ENCODE data around the gene VAT1L.

Gene VAT1L

DNA sequence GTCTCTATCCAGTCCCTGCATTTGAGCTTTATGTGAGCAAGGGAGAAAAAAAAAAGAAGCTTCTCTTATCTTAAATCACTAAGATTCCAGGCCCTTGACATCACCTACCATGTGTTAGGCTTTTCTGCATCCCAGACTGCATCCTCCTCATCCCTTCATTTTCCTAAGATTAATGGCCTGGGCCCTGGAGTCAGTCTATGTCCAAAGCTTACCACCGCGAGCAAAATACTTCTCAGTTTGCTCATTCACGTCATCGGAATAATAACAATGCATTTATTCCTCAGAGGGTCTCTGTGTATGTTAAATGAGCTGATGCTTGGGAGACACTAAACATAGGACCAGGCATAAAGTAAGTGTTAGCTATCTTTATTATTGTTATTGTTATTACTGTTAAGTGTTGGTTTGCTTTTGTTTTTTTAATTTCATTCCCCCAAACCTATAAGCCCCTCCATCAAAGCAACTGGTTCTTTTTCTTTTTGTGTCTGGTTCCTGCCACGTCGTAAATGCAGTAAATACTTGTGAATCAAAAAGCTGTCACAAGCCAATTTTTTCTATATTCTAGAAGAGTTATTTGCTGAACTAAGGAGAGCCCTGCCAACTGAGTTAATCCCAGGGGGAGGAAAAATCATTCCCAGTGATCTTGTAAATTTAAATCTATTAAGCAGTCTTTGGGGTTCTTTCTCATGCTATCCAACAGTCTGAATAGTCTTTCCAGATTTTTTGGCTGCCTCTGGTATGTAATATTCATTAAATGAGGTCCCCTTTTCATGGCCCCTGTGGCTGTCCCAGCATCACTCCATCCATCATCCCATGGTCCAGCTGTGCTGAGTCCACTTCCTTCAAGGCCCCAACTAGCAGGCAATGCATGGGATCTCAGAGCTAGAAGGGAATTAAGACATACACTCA, 46.5 kb downstream of the VAT1L start:
- H3K27ac Mint-ChIP-seq: no peak overlapping the region
- intact Hi-C loops (cut with micrococcal nuclease): no loop called here
- no peaks in the 10 kb centered on the region for H3K9me3 Mint-ChIP-seq
- H3K4me3 Mint-ChIP-seq: no peak overlapping the region
- no peaks in the 10 kb centered on the region for H3K4me1 Mint-ChIP-seq (ENCODE audit: low read depth)
- peaks cover 4% of the 10 kb centered on the region for H3K27me3 Mint-ChIP-seq
- H3K36me3 Mint-ChIP-seq (ENCODE audit: low read depth): no peaks in the 10 kb centered on the region

DNA sequence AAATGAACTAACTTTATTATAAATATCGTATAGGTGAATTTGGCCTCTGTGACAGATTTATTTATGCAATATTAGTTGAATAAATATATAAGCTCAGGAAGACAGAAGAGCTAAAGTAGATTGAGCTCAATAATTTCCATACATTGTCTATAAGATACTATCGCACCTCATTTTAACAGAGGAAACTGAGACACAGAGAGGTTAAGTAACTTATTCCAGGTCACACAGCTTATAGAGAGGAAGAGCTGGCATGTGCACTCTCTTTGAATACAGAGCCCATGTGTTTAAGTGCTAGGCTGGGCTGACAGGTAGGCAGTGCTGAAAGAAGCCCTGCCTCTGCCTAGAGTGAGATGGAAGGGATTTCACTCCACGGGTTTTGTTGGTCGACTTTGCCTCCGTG, 48.4 kb downstream of the VAT1L start:
- no peaks in the 10 kb centered on the region for H3K36me3 Mint-ChIP-seq (ENCODE audit: low read depth)
- peaks cover 4% of the 10 kb centered on the region for H3K27me3 Mint-ChIP-seq
- intact Hi-C loops (cut with micrococcal nuclease): no loop called here
- H3K9me3 Mint-ChIP-seq: no peaks in the 10 kb centered on the region
- no peak overlapping the region for H3K27ac Mint-ChIP-seq
- H3K4me3 Mint-ChIP-seq: no peak overlapping the region
- H3K4me1 Mint-ChIP-seq (ENCODE audit: low read depth): no peaks in the 10 kb centered on the region

DNA sequence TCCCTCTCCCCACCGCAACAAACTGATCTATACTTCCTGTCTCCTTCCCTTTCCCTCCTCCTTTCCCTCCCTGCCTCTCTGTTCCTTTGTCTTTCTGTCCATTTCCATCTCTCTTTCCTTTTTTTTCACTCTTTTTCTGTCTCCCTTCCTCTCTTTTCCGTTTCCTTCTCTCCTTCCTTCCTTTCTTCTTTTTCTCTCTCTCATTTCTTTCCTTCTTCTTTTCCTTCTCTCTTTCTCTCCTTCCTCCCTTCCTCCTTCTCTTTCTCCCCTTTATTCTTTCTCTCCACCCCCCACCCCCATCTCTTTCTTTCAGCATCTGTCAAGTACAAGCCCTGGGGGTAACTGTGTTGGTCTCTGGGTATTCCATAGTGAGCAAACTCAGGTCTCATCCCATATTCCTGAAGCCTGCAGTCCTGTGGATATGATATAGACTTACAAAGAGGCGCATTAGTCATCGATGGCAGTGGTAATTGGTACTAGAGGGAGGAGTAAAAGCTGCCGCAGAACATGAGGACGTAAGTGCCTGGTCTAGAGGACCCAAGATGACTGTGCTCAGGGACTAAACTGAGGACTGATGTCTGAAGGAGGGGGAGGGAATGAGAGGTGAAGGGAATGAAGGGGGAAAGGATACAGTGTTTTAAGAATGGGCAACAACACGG, 50.4 kb downstream of the VAT1L start:
- H3K27me3 Mint-ChIP-seq: peaks cover 4% of the 10 kb centered on the region
- H3K27ac Mint-ChIP-seq: no peak overlapping the region
- H3K4me1 Mint-ChIP-seq (ENCODE audit: low read depth): no peaks in the 10 kb centered on the region
- H3K36me3 Mint-ChIP-seq (ENCODE audit: low read depth): no peaks in the 10 kb centered on the region
- no peak overlapping the region for H3K4me3 Mint-ChIP-seq
- H3K9me3 Mint-ChIP-seq: no peaks in the 10 kb centered on the region
- intact Hi-C loops (cut with micrococcal nuclease): no loop called here

DNA sequence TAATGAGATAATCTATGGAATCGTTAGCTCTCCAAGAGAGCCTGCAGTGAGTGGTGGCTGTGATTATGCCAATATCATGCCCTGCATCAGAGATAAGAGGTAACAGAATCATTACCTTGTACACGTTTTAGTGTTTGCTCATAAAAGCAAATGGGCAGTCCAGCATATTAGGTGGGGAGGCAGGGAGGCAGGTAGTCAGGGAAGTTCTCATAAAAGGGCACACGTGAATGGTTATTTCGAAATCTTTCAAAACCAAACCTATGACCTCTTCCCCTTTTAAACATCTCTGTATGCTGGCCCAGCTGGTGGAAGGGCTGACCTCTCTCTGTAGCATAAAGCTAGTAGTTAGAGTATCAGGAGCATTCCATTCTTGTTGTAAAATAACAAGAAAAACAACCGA, 51.7 kb downstream of the VAT1L start:
- Mint-ChIP-seq H3K9me3 (no peaks in the 10 kb centered on the region), H3K4me1 (ENCODE audit: low read depth) (no peaks in the 10 kb centered on the region), H3K27me3 (peaks cover 4% of the 10 kb centered on the region)

DNA sequence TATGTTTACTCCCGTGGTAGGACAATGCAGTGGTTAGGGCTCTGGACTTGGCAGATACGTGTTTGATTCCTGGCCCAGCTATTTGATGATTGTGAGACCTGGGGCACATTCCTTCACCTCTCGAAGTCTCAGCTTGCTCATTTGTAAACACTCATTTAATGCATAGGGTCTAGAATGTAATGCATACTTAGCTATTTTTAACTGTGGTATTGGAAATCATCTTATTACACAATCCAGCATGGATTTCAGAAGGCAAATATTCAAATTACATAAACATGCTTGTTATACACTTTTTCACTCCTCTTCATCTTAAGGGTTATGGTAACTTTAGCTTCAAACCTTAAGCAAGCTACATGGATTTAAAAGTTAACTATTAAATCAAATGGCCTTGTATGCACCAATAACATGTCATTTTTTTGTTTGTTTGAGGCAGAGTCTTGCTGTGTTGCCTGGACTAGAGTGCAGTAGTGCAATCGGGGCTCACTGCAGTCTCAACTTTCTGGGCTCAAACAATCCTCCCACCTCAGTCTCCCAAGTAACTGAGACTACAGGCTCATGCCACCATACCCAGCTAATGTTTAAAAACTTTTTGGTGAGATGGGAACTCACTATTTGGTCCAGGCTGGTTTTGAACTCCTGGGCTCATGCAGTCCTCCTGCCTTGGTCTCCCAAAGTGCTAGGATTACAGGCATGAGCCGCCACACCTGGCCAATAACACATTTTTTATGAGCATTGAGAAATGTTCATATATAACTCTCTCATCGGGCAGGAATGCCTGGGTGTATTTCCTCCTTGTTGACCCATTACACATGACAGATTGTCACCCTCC, 52.5 kb downstream of the VAT1L start:
- no peaks in the 10 kb centered on the region for H3K9me3 Mint-ChIP-seq
- intact Hi-C loops (cut with micrococcal nuclease): no loop called here
- H3K4me1 Mint-ChIP-seq (ENCODE audit: low read depth): no peaks in the 10 kb centered on the region
- H3K36me3 Mint-ChIP-seq (ENCODE audit: low read depth): no peaks in the 10 kb centered on the region
- peaks cover 6% of the 10 kb centered on the region for H3K27me3 Mint-ChIP-seq
- no peak overlapping the region for H3K27ac Mint-ChIP-seq
- H3K4me3 Mint-ChIP-seq: no peak overlapping the region

More for the DNA sequence above, 51.7 kb downstream of the VAT1L start:
- no peak overlapping the region for H3K27ac Mint-ChIP-seq
- no peaks in the 10 kb centered on the region for H3K36me3 Mint-ChIP-seq (ENCODE audit: low read depth)
- H3K4me3 Mint-ChIP-seq: no peak overlapping the region
- intact Hi-C loops (cut with micrococcal nuclease): no loop called here

GRCh38 chr16:77841502-77841763, 53.1 kb downstream of the VAT1L start:
- no peaks in the 10 kb centered on the region for H3K36me3 Mint-ChIP-seq (ENCODE audit: low read depth)
- H3K27ac Mint-ChIP-seq: no peak overlapping the region
- H3K4me1 Mint-ChIP-seq (ENCODE audit: low read depth): no peaks in the 10 kb centered on the region
- no peak overlapping the region for H3K4me3 Mint-ChIP-seq
- H3K27me3 Mint-ChIP-seq: peaks cover 6% of the 10 kb centered on the region
- H3K9me3 Mint-ChIP-seq: no peaks in the 10 kb centered on the region
- intact Hi-C loops (cut with micrococcal nuclease): no loop called here

DNA sequence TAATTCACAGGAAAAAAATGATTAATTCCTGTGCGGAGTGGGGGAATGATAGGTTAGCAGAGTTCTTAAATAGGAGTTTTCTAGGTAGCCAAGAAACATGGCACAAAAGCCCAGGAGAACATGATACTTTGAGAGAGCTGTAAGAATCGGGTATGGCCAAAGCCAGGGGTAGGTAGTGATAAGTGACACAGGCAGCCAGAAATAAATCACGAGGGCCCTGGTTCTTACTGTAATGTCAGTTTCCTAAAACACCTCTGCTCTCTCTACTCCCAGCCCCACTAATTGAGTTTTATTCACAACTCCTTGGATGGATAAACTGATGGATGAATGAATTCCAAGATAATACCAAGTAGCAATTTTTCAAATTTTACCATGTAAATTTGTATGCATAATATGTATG, 54.1 kb downstream of the VAT1L start:
- no peak overlapping the region for H3K4me3 Mint-ChIP-seq

DNA sequence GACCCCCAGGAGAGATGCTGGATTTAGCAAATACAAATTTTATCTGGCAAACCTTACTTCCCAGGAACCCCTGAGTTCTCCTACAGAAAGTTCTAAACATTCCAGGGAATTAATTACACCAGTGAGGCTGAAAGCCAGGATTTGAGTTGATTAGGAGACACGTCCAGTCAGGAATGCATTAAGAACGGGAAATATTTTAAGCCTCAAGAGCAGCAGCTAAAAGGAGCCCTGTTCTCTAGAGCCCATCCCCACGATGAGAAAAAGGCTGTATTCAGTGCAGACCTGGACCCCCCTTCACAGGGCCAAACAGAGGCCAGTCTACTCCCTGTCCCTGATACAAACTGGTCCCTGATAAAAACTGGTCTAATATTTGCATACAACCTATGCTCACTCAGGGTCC, 55.0 kb downstream of the VAT1L start:
- Mint-ChIP-seq H3K4me3 (no peak overlapping the region), H3K36me3 (ENCODE audit: low read depth) (no peaks in the 10 kb centered on the region), H3K27ac (no peak overlapping the region), H3K27me3 (peaks cover 5% of the 10 kb centered on the region), H3K4me1 (ENCODE audit: low read depth) (no peaks in the 10 kb centered on the region), H3K9me3 (no peaks in the 10 kb centered on the region)
- intact Hi-C loops (cut with micrococcal nuclease): no loop called here

More for the DNA sequence above, 54.1 kb downstream of the VAT1L start:
- no peaks in the 10 kb centered on the region for H3K9me3 Mint-ChIP-seq
- H3K27ac Mint-ChIP-seq: no peak overlapping the region
- H3K4me1 Mint-ChIP-seq (ENCODE audit: low read depth): no peaks in the 10 kb centered on the region
- intact Hi-C loops (cut with micrococcal nuclease): no loop called here
- peaks cover 6% of the 10 kb centered on the region for H3K27me3 Mint-ChIP-seq
- no peaks in the 10 kb centered on the region for H3K36me3 Mint-ChIP-seq (ENCODE audit: low read depth)

- intact Hi-C loops (cut with micrococcal nuclease): no loop called here
- H3K27me3 Mint-ChIP-seq: peaks cover 2% of the 10 kb centered on the region
- no peaks in the 10 kb centered on the region for H3K36me3 Mint-ChIP-seq (ENCODE audit: low read depth)
These were observed 56.4 kb downstream of the VAT1L start for GRCh38 chr16:77844801-77845200.

DNA sequence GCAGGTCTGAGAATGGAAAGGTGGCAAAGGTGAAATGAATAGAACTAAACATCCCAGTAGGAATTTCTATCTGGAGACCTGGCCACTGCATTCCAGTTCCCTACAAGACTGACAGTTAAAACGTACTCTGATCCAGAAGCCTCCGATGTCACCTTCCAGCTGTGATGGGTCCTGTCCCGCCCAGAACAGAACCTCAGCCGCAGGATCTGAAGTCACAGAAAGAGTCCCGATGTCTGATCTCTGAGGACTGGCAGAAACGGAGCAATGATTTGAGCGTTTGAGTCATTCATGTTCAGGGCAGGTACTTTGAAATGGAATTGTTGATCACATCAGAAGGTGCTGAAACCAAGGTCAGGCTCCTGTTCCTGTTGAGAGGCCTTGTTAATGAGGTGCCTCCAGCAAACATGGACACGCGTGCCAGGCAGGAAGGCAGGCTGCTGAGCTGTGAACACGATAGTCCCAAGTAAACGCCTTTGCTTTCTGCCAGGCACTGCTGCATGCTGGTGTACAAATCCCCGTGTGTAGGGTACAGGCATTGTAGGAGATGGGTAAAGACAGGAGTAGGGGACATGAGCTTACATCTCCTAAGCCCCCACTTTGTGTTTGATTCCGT, 61.4 kb downstream of the VAT1L start:
- Mint-ChIP-seq H3K36me3 (ENCODE audit: low read depth) (no peaks in the 10 kb centered on the region), H3K27me3 (peaks cover 2% of the 10 kb centered on the region), H3K27ac (no peak overlapping the region), H3K4me3 (no peak overlapping the region), H3K4me1 (ENCODE audit: low read depth) (no peaks in the 10 kb centered on the region), H3K9me3 (no peaks in the 10 kb centered on the region)
- intact Hi-C loops (cut with micrococcal nuclease): no loop called here

More at GRCh38 chr16:77844801-77845200, 56.4 kb downstream of the VAT1L start:
- H3K9me3 Mint-ChIP-seq: no peaks in the 10 kb centered on the region
- H3K27ac Mint-ChIP-seq: no peak overlapping the region
- H3K4me1 Mint-ChIP-seq (ENCODE audit: low read depth): no peaks in the 10 kb centered on the region
- no peak overlapping the region for H3K4me3 Mint-ChIP-seq

DNA sequence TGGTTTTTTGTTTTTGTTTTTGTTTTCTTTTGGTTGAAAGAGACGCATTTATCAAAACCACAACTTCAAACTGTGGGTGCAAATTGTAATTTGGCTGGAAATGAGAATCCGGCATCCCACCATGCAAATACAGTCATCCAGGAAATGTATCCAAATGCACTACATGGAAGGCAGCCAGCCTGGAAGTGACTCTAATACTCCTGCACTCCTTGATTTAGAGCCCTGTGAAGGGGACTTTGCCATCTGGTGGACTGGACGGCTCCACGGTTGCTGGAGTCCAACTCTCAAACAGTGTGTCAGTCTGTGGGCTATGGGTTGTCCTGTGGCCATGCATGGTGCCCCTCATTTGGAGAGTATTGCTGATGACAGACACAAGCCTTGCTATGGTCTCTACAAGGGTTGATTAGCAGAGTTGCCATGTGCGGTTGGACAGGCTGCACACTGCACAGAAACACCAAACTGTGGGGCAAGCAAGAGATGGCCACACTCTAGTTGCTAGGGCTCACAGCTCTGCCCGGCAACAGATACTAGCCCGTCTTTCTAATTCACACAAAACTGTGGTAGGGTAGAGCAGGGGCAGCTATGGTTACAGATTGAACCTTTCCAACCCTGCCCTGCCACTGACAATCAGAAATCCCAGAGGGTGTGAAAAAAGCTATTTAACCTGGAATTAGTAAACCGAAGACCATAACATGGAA, 62.4 kb downstream of the VAT1L start:
- intact Hi-C loops (cut with micrococcal nuclease): no loop called here
- H3K4me3 Mint-ChIP-seq: no peak overlapping the region
- H3K27me3 Mint-ChIP-seq: peaks cover under 1% of the 10 kb centered on the region
- no peaks in the 10 kb centered on the region for H3K9me3 Mint-ChIP-seq
- no peaks in the 10 kb centered on the region for H3K4me1 Mint-ChIP-seq (ENCODE audit: low read depth)
- H3K36me3 Mint-ChIP-seq (ENCODE audit: low read depth): no peaks in the 10 kb centered on the region
- H3K27ac Mint-ChIP-seq: no peak overlapping the region

DNA sequence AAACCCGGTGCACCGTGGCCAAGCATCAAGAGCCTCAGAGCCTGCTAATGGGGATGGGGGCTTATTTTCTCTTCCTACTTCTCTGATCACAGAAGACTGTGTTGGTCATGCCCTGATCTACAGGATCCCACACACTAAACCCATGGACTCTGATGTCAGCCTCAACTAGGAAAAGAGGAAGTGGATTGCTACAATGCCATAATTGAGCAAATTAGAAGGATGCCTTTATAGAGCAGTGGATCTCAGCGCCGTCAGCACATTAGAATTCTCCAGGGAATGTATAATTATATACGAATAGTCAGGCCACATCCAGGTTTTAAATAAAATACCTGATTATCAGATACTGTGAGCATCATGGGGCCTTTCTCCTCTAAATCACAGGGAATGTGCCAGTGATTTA, 64.8 kb downstream of the VAT1L start:
- Mint-ChIP-seq H3K27me3 (peaks cover 9% of the 10 kb centered on the region), H3K36me3 (ENCODE audit: low read depth) (no peaks in the 10 kb centered on the region), H3K27ac (no peak overlapping the region), H3K9me3 (no peaks in the 10 kb centered on the region), H3K4me3 (no peak overlapping the region), H3K4me1 (ENCODE audit: low read depth) (no peaks in the 10 kb centered on the region)
- intact Hi-C loops (cut with micrococcal nuclease): no loop called here

GRCh38 chr16:77856438-77857160, 68.2 kb downstream of the VAT1L start:
- H3K9me3 Mint-ChIP-seq: no peaks in the 10 kb centered on the region
- H3K27me3 Mint-ChIP-seq: peaks cover 9% of the 10 kb centered on the region
- no peaks in the 10 kb centered on the region for H3K4me1 Mint-ChIP-seq (ENCODE audit: low read depth)
- no peaks in the 10 kb centered on the region for H3K36me3 Mint-ChIP-seq (ENCODE audit: low read depth)
- intact Hi-C loops (cut with micrococcal nuclease): no loop called here
- H3K4me3 Mint-ChIP-seq: no peak overlapping the region
- H3K27ac Mint-ChIP-seq: no peak overlapping the region

Measured in dendritic cell treated with granulocyte-macrophage colony-stimulating factor and Interleukin-4, amounts not matched to agents 40 ng/mL and 50 ng/mL, for 4 days (primary cell).